GM19099 (cell line): ENCODE results near the gene AQP2.

Experiments used
- POLR2A ChIP-seq: IDR thresholded peaks from 3 replicates; pipeline ENCODE4 v1.6.1; 2011; ENCODE audit warnings: low read depth; ENCODE audit not compliant: insufficient read length; ENCODE audit errors: extremely low read depth

The AQP2 gene

DNA sequence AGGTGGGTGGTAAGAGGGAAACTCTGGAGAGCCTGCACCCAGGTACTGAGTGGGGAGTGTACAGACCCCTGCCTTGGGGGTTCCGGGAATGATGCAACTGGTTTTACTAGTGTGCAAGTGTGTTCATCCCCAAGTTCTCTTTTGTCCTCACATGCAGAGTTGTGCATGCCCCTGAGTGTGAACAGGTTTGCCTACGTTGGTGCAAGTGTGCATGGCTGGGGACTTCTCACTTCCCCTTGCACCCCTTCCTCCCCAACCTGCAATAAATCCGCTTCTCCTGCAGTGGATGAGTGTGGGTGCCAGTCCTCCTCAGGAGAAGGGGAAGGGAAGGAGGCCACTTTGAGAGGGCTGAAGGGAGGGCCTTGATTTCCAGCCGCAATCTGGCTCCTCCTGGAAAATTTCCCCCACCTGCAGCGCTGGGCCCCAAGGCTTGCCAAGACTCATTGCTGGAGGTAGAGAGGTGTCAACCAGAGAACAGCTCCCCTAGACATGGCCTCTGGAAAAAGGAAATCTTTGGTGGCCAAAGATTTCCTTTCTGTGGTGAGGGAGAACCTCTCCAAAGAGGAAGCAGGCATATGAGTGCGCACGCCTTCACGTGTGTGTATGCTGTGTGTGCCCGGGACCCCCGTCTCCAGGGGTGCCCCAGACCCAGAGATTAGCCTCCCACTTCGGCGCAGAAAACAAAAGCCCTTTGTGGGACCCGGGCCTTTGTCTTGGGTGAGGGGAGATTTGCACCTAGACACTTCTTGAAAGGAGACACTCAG is 5.5 kb downstream of the AQP2 start:
- no peak for TF ChIP-seq POLR2A

DNA sequence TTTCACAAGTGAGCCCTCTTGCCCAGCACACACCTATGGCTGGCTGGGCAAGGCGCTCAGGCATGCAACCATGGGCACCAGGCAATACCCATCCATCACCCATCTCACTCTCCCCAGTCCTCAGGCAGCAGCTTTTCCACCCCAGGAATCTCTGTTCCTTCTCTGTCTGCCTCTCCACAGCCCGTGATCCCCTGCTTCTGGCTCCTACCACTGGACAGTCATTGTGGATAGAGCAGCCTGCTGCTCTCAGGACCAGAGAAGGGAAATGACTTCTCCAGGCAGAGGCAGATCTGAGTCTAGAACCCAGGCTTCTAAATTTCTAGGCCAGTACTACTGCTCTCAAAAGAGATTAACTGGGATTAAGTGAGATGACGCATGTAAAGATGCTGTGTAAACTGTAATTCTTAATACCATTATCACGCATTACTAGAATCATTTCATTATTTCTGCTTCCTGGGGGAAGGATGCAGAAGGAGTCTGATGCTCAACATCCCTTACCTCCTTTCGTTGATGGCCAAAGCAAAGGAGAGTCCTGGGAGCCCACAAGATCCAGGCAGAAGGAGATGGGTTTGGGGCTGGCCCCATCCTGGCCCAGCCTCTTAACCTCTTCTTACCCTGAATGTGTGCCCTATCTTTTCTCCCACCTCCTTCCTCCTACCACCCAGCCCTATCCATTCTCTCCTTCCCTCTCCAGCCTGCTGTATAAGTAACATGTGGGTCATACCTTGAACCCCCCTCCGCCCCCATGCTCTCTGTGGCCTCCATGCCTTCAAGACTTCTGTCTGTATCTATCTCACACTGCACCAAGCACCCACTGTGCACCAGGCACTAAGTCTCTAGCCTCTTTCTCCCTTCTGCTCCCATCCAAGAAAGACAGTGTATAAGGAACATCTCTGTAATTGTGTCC is 6.4 kb downstream of the AQP2 start:
- no peak for TF ChIP-seq POLR2A

DNA sequence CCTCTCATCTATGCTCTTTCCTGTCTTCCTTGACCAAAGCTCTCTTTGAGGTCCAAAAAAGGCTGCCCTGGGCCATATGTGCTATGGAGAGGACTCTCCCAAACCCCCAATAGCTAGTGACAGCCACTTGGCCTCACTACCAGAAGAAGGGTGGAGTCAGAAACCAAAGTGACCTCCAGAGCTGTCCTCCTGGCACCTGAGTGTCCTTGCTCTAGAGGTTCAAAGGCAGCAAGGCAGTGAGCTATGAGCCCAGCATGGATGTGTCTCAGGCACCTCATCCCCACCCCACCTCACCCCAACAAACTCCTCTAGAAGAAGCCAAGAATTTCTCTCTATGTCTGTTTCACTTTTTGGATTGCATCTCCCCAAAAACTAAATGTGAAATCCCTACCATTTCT is 7.0 kb downstream of the AQP2 start:
- no peak for TF ChIP-seq POLR2A

DNA sequence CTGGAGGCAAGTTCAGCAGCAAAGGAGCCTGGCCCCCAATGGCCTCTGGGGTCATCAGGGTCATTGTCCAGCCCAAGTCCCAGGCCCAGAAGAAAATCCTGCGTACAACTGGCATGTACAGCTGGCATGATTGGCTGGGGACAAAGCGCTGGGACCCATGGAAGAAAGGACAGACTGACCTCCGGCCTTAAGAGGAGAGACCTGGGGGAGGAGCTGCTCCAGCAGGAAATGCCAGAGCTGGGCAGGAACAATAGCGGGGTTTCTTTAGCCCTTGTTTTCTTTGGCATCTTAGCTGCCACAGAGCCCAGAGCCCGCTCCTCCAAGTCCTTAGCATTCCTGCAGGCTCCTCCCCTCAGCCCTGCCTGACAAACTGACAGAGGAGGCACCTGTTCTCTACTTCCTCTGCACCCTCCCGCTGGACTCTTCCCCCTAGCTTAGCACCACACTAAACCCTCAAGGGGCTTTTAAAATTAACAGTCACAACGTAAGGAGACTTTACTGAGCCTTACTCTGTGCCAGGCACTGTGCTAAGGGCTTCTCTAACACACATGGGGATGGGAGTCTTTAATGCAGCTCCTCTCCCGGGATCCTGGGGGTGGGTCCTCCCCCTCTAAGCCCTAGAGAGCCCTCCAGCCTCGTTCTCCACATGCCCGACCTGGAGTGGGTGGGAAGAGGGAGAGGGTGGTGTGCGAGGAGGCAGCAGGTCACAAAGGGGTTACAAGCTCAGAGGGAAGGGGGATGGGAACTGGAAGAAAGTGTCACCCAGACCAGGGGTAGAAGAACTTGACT is 9.3 kb downstream of the AQP2 start:
- no peak for TF ChIP-seq POLR2A

DNA sequence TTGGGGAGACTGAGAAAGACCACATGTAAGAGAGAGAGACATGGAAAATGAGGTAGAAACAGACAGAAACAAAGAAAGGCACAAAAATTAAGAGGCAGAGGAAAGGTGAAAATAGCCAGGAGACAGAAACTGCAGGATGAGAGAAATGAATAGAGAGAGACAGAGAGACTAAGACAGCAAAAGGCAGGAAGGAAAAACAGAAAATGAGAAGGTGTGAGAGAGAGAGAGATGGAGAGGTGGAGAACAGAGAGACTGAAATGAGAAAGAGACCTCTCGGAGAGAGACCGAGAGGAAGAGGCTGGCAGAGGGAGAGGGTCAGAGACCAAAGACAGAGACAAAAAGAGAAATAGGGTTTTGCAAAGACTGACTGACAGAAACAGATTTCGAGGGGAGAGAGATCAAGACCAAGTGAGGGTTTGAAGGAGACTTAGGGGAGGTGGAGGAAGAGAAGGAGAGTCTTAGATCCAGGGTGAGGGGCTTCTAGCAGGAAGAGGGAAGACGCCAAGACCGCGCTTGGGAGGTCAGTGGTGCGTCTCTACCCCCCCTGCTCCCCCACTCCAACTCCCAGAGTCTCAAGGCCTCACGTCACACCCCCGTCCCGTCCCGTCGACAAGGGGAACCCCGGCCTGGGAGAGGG is 10.1 kb downstream of the AQP2 start:
- TF ChIP-seq POLR2A = no peak

DNA sequence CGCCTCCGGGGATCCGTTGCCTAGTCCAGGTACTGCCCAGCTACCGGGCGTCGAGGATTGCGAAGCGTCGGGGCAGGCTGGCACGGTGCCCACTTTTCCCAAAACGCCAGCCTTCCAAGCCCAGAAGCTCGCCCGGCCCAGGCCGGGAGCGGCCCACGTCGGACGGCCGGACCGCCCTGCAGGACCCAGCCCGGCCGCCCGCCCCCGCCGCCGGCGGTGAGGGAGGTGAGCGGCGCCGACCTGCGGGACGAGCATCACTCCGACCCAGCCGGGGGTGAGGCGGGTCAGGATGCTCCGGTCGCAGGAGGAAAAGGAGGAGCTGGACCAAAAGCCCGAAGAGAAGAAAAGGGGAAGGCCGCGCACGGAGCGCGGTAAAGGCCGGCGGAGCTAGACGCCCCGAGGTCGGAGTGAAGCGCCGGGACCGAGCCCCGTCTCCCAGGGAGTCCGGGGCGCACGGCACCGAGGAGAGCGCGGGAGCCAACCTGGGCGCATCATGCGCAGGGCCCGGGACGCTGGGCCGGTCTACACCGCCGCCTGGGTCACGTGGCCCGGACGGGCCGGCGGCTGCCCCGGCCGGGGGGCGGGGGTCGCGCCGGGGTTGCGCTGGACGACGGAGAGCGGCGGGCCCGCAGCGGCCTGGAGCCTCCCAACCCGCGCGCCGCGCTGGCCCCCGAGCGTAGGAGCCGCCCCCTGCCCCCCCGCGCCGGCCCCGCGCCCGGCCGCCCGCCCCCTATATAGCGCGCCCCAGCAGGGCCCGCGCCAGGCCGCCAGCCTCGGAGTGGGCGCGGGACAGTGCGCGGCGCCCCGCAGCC is 10.8 kb downstream of the AQP2 start, which contains the start of gene AQP5:
TSS of gene AQP5 (plus strand) at position 762 of the 812 bp plus-strand sequence. CDS start 146 bp downstream, outside the sequence.
- TF ChIP-seq POLR2A = no peak

DNA sequence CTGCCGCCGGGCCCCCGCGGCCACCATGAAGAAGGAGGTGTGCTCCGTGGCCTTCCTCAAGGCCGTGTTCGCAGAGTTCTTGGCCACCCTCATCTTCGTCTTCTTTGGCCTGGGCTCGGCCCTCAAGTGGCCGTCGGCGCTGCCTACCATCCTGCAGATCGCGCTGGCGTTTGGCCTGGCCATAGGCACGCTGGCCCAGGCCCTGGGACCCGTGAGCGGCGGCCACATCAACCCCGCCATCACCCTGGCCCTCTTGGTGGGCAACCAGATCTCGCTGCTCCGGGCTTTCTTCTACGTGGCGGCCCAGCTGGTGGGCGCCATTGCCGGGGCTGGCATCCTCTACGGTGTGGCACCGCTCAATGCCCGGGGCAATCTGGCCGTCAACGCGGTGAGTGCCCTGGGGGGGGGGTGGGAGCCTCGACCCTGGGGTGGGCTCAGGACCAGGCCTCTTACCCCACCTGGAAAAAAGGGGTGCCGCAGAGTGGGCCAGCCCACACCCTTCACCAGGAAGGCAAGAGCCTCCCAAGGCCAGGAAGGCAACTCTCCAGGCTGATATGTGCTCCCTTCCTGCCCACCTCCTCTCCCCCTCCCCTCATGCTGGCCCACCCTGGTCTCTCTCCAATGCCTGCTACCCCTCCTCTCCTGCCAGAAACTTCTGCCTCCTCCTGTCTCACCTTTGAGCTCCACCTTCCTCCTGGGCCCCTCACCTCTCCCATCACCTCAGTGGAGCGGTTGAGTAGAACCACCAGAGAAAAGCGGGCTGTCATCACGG is 11.6 kb downstream of the AQP2 start:
- TF ChIP-seq POLR2A = no peak

DNA sequence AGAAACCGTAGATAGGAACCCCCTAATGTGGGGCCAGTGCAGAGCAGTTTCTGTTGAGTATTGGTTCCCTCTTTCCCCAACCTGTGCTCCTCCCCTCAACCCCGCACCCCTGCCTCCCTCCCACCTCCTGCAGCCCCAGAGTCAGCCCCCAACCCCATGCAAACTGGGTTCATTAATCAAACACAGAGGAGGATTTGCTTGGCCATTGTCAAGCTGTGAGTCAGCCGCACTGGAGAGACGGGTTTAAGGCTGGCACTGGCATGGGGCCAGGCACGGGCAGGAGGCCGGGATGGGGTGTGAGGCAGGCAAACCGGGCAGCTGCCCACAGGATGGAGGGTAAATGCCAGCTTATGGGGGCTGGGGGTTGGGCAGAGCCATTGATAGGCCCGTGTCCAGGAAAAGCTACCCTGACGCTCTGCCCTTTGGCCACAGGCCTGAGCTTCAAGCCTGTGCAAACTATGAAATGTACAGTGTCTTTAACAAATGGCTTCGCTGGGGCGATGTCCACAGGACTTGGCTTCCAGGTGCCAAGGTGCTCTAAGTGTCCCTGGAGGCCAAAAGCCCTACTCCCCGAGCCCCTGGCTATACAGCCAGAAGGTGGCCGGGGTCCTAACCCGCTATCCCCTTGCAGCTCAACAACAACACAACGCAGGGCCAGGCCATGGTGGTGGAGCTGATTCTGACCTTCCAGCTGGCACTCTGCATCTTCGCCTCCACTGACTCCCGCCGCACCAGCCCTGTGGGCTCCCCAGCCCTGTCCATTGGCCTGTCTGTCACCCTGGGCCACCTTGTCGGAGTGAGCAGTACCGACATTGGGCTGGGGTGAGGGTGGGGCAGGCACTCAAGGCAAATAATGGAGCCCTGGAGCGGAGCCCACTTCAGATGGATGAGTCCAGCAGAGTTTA is 12.6 kb downstream of the AQP2 start:
- no peak for TF ChIP-seq POLR2A

DNA sequence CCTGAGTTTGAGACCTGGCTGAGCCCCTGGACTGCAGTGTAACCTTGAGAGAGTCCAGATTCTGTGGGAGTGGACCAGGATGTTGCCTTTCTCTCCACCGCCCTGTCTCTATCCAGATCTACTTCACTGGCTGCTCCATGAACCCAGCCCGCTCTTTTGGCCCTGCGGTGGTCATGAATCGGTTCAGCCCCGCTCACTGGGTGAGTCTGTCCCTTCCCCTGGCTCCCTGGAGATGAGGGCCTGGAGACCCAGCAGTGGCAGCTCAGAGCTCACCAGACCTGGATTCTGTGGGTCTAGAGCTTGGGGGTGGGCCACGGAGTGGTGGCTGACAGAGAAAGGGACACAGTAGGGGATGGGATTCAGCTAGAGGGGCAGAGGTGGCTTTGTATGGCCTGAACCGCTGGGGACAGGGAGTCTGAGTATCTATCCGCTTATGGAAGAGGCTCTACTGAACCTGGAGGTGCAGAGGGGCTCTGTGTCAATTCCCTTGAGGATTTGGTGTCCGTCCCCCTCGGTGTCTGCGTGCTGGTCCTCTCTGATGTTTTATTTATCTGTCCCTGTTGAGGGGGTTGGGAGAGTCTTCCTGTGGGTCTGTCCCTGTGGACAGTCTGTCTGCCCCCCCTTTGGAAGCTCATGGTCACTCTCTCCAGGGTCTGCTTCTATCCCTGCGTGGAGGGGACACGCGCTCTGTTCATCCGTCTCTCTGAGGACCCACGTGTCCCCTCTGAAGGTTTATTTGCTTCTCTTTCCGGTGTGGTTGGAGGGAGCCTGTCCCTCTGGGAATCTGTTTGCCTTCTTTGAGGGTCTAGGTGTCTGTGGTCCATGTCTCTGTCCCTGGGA is 13.7 kb downstream of the AQP2 start:
- no peak for TF ChIP-seq POLR2A

DNA sequence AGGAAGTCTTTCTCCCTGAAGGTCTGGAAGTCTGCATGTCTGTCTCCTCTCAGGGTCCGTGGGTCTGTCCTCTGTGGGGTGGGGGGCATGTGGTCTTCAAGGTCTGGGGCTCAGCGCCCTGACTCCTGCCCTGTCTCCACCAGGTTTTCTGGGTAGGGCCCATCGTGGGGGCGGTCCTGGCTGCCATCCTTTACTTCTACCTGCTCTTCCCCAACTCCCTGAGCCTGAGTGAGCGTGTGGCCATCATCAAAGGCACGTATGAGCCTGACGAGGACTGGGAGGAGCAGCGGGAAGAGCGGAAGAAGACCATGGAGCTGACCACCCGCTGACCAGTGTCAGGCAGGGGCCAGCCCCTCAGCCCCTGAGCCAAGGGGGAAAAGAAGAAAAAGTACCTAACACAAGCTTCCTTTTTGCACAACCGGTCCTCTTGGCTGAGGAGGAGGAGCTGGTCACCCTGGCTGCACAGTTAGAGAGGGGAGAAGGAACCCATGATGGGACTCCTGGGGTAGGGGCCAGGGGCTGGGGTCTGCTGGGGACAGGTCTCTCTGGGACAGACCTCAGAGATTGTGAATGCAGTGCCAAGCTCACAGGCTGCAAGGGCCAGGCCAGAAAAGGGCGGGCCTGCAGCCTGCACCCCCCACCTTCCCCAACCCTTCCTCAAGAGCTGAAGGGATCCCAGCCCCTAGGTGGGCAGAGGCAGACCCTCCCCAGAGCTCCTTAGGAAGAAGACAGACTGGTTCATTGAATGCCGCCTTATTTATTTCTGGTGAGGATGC is 14.5 kb downstream of the AQP2 start:
- no peak for TF ChIP-seq POLR2A

DNA sequence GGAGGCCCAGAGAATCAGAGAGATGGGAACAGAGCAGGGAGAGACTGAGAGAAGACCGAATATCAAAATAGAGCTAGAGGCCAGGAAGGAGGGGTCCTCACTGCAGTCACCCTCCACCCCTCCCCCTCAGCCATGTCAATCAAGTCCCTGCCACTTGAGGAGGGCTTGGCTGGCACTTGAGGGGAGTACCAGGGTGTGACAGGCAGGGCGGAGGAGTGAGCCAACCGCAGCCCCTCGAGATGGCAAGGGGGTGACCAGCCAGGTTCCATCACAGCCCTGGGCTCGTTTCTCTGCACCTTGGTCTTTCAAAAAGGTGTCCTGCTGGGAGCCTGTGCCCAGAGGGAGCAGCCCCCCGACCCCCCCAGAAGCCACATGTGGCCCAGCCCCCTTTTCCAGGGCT is 15.3 kb downstream of the AQP2 start:
- no peak for TF ChIP-seq POLR2A

DNA sequence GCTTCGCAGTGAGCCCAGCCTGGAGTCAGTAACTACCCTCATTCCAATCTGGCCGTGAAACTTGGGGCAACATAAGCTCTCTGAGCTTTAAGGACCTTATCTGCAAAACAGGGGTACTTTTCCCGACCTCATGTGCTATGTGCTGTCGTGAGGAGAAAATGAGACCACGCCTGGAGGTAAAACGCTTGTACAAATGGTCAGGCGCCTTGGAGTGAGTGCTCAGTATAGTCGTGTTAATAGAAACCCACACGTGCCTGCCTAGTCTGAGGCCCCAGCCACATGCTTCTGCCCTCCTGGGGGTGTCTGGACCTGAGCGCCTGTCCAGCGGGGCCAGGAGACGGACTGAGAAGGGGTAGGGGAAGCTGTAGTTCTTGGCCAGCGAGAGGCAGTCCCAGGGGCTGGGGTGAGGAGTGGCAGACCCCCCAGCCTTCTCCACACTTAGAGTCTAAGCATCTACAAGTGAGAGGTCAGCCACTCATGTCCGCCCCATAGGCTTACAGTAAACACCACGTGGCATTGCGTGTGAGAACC is 16.0 kb downstream of the AQP2 start:
- TF ChIP-seq POLR2A = no peak
